Germinal center (tissue), 1 donor: ENCODE measurements around the gene MAN1B1.
"Not testable (repeated sequence)": the region's sequence is repeated elsewhere in the genome, so short reads cannot be mapped to it uniquely, and the experiment has no call there.

Experiments used
- DNase-seq: peaks from one replicate; pipeline ENCODE4 v3.0.0; 2012; ENCODE audit warnings: mixed read lengths, low spot score

MAN1B1 gene

GRCh38 chr9:137052998-137053943, 33.5 kb upstream of the MAN1B1 start:
- no peak for DNase-seq

GRCh38 chr9:137053944-137054931, 32.5 kb upstream of the MAN1B1 start, which contains the start of gene ENTPD2:
ENTPD2 (minus strand) TSS chr9:137054061; CDS start chr9:137053997, 64 bp downstream.
- DNase-seq: peak; percentile 62

- no peak for DNase-seq
Measured at GRCh38 chr9:137054932-137055384, 31.8 kb upstream of the MAN1B1 start.

- DNase-seq: no peak
Measured at GRCh38 chr9:137055385-137056364, 31.1 kb upstream of the MAN1B1 start.

- DNase-seq: no peak
Measured at GRCh38 chr9:137056739-137057415, 29.9 kb upstream of the MAN1B1 start.

GRCh38 chr9:137057545-137057944, 29.2 kb upstream of the MAN1B1 start:
- no peak for DNase-seq

- no peak for DNase-seq
Measured at GRCh38 chr9:137058521-137059234, 28.1 kb upstream of the MAN1B1 start.

- no peak for DNase-seq
Measured at GRCh38 chr9:137062384-137062783, 24.4 kb upstream of the MAN1B1 start.

- DNase-seq: not testable (repeated sequence)
Measured at GRCh38 chr9:137062798-137063197, 24.0 kb upstream of the MAN1B1 start.

- DNase-seq: no peak
Measured at GRCh38 chr9:137063311-137064026, 23.3 kb upstream of the MAN1B1 start.

GRCh38 chr9:137064027-137064879, 22.5 kb upstream of the MAN1B1 start:
- DNase-seq: no peak

GRCh38 chr9:137064880-137065164, 22.0 kb upstream of the MAN1B1 start:
- DNase-seq: no peak

- no peak for DNase-seq
Measured at GRCh38 chr9:137065336-137065967, 21.3 kb upstream of the MAN1B1 start.

- DNase-seq: no peak
Measured at GRCh38 chr9:137066096-137066861, 20.5 kb upstream of the MAN1B1 start.

- peak; percentile 89 for DNase-seq
Measured at GRCh38 chr9:137067860-137068538, 18.8 kb upstream of the MAN1B1 start.
